ENCODE results near the gene PPP1R12A. TPM values are rescaled to one million over a fixed set of nuclear protein-coding genes. Genes with fewer than 3 reads are reported as not detected.

The PPP1R12A gene
- total RNA-seq, 3 donors from 2014 or later: 63.7 to 253 (median 74.3) TPM

GRCh38 chr12:79939728-79940310 lies 4.9 kb upstream of the PPP1R12A start:
- H3K36me3 ChIP-seq (ENCODE audit: low read depth): no peaks in the 10 kb centered on the region
- no peak for ATAC-seq
- no peaks in the 10 kb centered on the region for H3K9me3 ChIP-seq
- no peak for DNase-seq
- H3K4me1 ChIP-seq (ENCODE audit: low read depth): no peaks in the 10 kb centered on the region
- no peak for TF ChIP-seq CTCF (IDR thresholded peaks at IDR 0.05)
- H3K4me3 ChIP-seq: no peak overlapping the region
- intact Hi-C loops (cut with DNase I, micrococcal nuclease): loop anchor here in 1 of 2 donors (10.0 kb wide), 1 partner anchor 115 kb away; no protein-coding TSS in a partner anchor

DNA sequence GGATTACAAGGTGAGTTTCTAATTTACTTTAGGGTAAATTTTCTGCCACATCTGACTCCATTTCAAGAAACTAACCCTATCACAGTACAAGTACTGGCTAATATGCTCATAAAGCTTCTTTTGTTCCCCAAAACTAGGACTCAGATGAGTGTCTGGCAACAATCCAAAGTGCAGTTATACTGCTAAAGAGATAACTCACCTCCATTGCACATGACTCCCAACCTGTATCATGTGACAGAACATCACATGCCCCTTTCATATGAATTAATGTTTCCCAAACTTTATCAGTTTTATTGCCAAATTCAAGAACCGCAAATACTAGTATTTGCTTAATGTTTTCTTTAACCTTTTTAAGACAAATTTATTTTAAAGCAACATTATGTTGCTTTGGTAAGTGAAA lies 3.9 kb upstream of the PPP1R12A start:
- Histone ChIP-seq H3K9me3 (no peaks in the 10 kb centered on the region), H3K4me3 (no peak overlapping the region), H3K4me1 (ENCODE audit: low read depth) (no peaks in the 10 kb centered on the region), H3K36me3 (ENCODE audit: low read depth) (no peaks in the 10 kb centered on the region)
- TF ChIP-seq CTCF (IDR thresholded peaks at IDR 0.05): no peak
- DNase-seq: no peak
- ATAC-seq: no peak
- intact Hi-C loops (cut with DNase I, micrococcal nuclease): loop anchor here in 1 of 2 donors (10.0 kb wide), 1 partner anchor 116 kb away; no protein-coding TSS in a partner anchor

GRCh38 chr12:79936670-79937069 lies 1.8 kb upstream of the PPP1R12A start:
- no peak for TF ChIP-seq CTCF (IDR thresholded peaks at IDR 0.05)
- Histone ChIP-seq H3K9me3 (no peaks in the 10 kb centered on the region), H3K4me3 (no peak overlapping the region), H3K4me1 (ENCODE audit: low read depth) (peaks cover 9% of the 10 kb centered on the region), H3K36me3 (ENCODE audit: low read depth) (no peaks in the 10 kb centered on the region)
- intact Hi-C loops (cut with DNase I, micrococcal nuclease): loop anchor here in 1 of 2 donors (10.0 kb wide), 1 partner anchor 118 kb away; no protein-coding TSS in a partner anchor
- ATAC-seq: no peak
- no peak for DNase-seq

DNA sequence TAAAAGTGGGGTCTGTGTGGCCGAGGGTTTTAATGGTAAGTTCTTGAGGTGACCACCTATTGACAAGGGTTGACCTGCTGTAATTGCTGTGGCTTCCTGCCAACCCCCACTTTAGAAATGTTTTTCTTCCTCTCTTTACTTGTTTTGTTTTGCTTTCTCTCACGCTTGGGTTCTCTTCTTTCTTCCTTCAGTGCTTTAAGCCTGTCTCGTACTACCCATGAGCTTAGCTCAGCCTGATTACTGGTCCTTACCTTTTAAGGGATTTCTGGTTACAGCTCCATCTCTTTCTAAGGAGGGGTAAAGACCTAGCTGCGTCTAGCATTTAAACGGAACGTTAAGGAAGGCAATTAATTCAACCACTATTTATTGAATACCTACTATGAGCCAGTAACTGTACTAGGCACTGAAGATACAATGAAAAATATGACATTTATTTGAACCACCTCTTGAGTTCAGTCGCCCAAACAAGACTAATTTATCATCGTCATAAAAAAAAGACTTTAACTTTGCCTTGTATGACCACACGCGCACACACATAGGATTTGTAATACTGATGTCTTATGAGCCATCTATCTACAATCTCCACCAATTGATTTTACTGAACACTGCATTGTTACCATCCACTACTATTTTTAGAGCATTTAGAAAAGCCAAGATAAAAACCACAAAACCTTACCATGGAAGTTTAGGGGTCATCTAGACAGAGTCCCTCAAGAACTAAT lies 888 bp upstream of the PPP1R12A start:
- peak; percentile 4 for ATAC-seq
- peak in 1 of 3 donors; percentile 62 for DNase-seq
- intact Hi-C loops (cut with DNase I, micrococcal nuclease): loop anchor here in 1 of 2 donors (10.0 kb wide), 1 partner anchor 119 kb away; no protein-coding TSS in a partner anchor

More for the DNA sequence above, 888 bp upstream of the PPP1R12A start:
- peak overlapping the region; percentile 86 for H3K4me3 ChIP-seq
- no peak for TF ChIP-seq CTCF (IDR thresholded peaks at IDR 0.05)
- H3K4me1 ChIP-seq (ENCODE audit: low read depth): peaks cover 9% of the 10 kb centered on the region
- H3K36me3 ChIP-seq (ENCODE audit: low read depth): no peaks in the 10 kb centered on the region
- H3K9me3 ChIP-seq: no peaks in the 10 kb centered on the region
